Skeletal muscle tissue (tissue), 4 donors: ENCODE data around the gene DDRGK1. TPM values are rescaled to one million over a fixed set of nuclear protein-coding genes. Genes with fewer than 3 reads are reported as not detected.

ENCODE experiments used
- H3K27ac ChIP-seq: one replicate; pipeline ENCODE4 v1.7.0; 2013; ENCODE audit warnings: mild to moderate bottlenecking, low read depth, low read length, inconsistent platforms
- H3K27me3 ChIP-seq, 3 donors: one replicate each; pipeline ENCODE4 v1.7.0; 2013; ENCODE audit warnings: low read length in 3 of 3; ENCODE audit not compliant: control insufficient read depth in 3 of 3, insufficient read depth in 3 of 3
- H3K36me3 ChIP-seq, 3 donors: one replicate each; pipeline ENCODE4 v1.7.0; 2013; ENCODE audit warnings: low read length in 3 of 3; ENCODE audit not compliant: control insufficient read depth in 3 of 3, insufficient read depth in 3 of 3
- H3K4me1 ChIP-seq, 3 donors: one replicate each; pipeline ENCODE4 v1.7.0; 2013; ENCODE audit warnings: low read length in 3 of 3, mild to moderate bottlenecking in 3 of 3; ENCODE audit not compliant: control insufficient read depth in 3 of 3, insufficient read depth in 3 of 3
- H3K4me3 ChIP-seq, 3 donors: one replicate each; pipeline ENCODE4 v1.7.0; 2013; ENCODE audit warnings: low read length in 3 of 3
- H3K9ac ChIP-seq, 3 donors: one replicate each; pipeline ENCODE4 v1.7.0; 2013; ENCODE audit warnings: low read length in 3 of 3, mild to moderate bottlenecking in 3 of 3, moderate library complexity in 2 of 3, low read depth in 1 of 3
- H3K9me3 ChIP-seq, 3 donors: one replicate each; pipeline ENCODE4 v1.7.0; 2013; ENCODE audit warnings: low read length in 3 of 3; ENCODE audit not compliant: control insufficient read depth in 3 of 3
- total RNA-seq: library from RNA; depleted of rRNA; stranded (reverse); fragments of >200 nt; gene quantifications from one replicate; pipeline ENCODE4 v1.2.3, GENCODE V29; 2014
- donor health status: Osteomylitis.

Gene DDRGK1
- total RNA-seq, 1 donor from 2014 or later = 20.4 TPM

DNA sequence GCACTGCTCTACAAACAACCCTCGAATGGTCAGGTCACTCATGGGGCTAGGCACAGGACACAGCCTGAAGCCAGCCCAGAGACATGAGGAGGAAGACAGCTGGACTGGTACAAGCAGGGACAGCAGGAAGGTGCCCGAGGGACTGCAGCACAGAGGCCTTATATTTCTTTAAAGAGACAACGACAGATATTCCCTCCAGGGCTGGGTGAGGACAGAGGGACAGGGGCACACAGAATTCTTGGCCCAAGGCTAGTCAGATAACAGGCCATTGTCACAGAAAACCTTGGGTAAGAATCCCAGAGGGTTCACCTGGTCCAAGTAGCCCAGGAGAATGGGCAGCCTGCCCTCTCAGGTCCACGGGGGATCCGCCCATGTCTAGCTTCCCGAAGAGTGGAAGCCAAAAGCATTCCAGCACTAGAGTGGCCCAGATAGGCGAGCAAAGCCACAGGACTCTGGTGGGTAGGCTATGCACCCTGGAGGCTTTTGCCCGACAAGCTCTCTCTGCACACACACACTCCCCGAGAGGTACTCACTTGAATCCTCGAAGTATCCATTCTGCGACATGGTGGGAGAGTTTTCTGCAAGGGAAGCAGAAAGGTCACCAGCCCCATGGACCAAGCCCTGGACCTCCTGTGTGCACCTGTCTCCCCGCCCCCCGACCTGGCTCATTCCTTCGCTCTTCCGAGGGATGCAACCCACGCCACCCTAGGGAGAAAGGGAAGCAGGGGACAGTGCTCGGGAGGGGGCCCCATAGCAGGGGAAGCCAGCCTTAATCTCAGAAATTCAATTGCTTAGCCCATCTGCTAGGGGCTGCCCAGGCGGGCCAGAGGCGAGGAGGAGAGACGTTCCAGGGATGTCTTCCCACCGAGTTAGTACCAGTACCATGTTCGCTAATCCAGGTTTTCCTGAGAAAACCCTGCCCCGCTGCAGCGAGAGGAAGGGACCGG lies 32.8 kb upstream of the DDRGK1 start:
- H3K9me3 ChIP-seq = no peaks in the 10 kb centered on the region
- H3K27me3 ChIP-seq = peaks cover 25 to 59% (median 42%) of the 10 kb centered on the region in 3 donors
- no peaks in the 10 kb centered on the region for H3K36me3 ChIP-seq
- H3K9ac ChIP-seq = no peak overlapping the region
- peaks cover 9 to 16% (median 10%) of the 10 kb centered on the region in 3 donors for H3K4me1 ChIP-seq
- H3K4me3 ChIP-seq = no peak overlapping the region
- H3K27ac ChIP-seq = no peak overlapping the region

DNA sequence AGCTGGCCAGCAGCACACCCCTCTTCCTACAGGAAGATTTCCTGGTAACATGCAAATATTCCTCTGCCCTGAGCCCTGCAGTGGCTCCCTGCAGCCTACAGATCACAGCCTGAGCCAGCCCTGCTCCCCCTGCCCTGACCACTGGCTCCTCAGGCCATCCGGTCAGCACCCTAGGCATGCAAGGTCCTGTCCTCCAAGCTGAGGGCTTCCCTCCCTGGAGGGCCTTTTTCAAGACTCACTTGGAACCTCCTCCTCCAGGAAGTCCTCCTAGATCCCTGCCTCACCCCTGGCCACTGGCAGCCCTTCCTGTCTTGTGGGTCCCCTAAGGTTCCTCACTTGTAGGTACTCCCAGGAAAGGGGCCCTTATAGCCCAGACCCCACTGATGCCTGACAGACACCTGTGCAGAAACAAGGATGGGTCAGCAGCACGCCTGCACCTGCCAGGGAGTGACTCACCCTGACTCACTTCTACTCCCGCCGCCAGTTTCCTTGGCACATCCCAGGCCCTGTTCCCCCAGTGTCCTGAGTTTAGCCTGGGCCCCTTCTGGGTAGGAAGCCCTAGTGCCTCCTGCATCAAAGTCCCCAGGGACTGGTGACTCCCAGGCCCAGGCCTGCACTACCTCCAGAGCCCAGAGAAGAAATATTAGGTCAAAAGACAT lies 31.3 kb upstream of the DDRGK1 start:
- no peak overlapping the region for H3K27ac ChIP-seq
- H3K27me3 ChIP-seq = peaks cover 25 to 55% (median 38%) of the 10 kb centered on the region in 3 donors
- H3K9me3 ChIP-seq = no peaks in the 10 kb centered on the region
- H3K4me1 ChIP-seq = peaks cover 9 to 16% (median 10%) of the 10 kb centered on the region in 3 donors
- no peak overlapping the region for H3K4me3 ChIP-seq
- no peaks in the 10 kb centered on the region for H3K36me3 ChIP-seq
- no peak overlapping the region for H3K9ac ChIP-seq

DNA sequence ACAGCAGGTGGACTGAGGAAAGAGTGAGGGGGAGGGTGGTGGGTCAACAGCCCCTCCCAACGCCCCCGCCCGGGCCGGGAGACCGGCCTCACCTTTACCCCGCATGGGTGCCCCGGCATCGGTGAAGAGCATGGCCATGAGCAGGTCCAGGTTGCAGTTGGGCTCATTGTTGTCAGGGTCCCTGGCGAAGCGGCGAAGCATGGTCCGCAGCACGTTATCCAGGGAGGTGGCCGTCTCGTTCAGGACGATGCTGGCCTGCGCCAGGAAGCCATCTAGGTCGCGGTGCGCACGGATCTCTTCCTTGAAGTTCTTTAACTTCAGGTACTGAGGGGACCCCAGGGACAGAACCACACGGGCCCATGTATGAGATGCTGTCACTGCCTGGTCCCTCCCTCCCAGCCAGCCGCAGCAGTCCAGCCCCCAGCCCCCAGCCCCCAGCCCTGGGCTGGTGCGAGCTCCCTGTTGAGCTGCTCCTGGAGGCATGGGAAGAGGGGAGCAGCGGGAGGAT lies 29.6 kb upstream of the DDRGK1 start:
- no peaks in the 10 kb centered on the region for H3K9me3 ChIP-seq
- H3K27me3 ChIP-seq = peaks cover 17 to 38% (median 22%) of the 10 kb centered on the region in 3 donors
- H3K4me3 ChIP-seq = no peak overlapping the region
- no peak overlapping the region for H3K27ac ChIP-seq
- no peak overlapping the region for H3K9ac ChIP-seq
- H3K36me3 ChIP-seq = no peaks in the 10 kb centered on the region
- H3K4me1 ChIP-seq = peaks cover 0 to 8% (median 4%) of the 10 kb centered on the region in 3 donors

DNA sequence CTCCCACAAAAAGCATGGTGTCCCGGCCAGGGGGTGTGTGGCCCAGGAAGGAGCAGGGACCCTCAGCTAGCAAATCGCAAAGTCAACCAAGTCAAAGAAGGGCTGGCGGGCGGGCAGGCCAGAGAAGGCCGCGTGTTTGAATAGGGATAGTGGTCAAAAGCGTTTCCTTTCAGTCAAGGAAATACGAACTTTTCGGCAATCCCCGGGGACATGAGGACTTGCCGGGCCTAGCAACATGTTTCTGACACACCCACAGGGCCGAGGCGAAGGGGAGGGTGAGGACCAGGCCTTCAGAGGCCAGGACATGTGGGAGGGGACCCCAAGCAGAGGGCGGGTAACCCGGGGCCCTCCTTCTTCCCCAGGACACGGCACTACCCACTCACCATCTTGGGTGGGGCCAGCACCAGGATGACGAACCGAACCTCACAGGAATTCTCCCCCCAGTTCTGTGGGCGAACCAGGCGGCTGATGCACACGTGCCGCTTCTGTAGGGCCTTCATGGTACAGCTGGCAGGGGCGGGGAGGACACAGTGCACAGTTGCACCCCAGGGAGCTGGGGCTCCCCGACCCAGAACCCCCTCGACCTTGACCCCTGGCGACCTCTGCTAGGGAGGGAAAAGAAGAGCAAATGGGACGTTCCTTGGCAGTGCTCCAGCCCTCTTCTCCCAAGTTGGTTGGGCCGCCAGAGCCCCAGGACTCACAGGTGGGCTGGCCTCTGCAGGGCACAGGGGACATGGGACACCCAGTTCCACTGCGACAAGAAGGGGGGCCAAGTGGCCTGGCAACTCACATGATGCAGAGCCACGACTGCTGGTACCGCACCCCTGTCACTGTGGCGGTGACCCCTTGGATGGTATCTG lies 28.9 kb upstream of the DDRGK1 start:
- no peaks in the 10 kb centered on the region for H3K36me3 ChIP-seq
- H3K27ac ChIP-seq = no peak overlapping the region
- H3K9me3 ChIP-seq = no peaks in the 10 kb centered on the region
- no peak overlapping the region for H3K4me3 ChIP-seq
- peaks cover 17 to 31% (median 22%) of the 10 kb centered on the region in 3 donors for H3K27me3 ChIP-seq
- peaks cover 0 to 6% (median 4%) of the 10 kb centered on the region in 3 donors for H3K4me1 ChIP-seq
- H3K9ac ChIP-seq = no peak overlapping the region

GRCh38 chr20:3231889-3232588 lies 27.6 kb upstream of the DDRGK1 start:
- Histone ChIP-seq H3K9ac (no peak overlapping the region), H3K27me3 (peaks cover 9 to 18% (median 12%) of the 10 kb centered on the region in 3 donors), H3K27ac (no peak overlapping the region), H3K4me3 (no peak overlapping the region), H3K36me3 (no peaks in the 10 kb centered on the region), H3K9me3 (no peaks in the 10 kb centered on the region), H3K4me1 (no peaks in the 10 kb centered on the region)

- peaks cover 4 to 13% (median 10%) of the 10 kb centered on the region in 3 donors for H3K27me3 ChIP-seq
- no peak overlapping the region for H3K27ac ChIP-seq
- H3K9me3 ChIP-seq = no peaks in the 10 kb centered on the region
- H3K36me3 ChIP-seq = peaks cover 0 to 4% (median 0%) of the 10 kb centered on the region in 3 donors
- no peak overlapping the region for H3K4me3 ChIP-seq
- H3K4me1 ChIP-seq = no peaks in the 10 kb centered on the region
- no peak overlapping the region for H3K9ac ChIP-seq
Measured at GRCh38 chr20:3231116-3231515, 26.6 kb upstream of the DDRGK1 start.

DNA sequence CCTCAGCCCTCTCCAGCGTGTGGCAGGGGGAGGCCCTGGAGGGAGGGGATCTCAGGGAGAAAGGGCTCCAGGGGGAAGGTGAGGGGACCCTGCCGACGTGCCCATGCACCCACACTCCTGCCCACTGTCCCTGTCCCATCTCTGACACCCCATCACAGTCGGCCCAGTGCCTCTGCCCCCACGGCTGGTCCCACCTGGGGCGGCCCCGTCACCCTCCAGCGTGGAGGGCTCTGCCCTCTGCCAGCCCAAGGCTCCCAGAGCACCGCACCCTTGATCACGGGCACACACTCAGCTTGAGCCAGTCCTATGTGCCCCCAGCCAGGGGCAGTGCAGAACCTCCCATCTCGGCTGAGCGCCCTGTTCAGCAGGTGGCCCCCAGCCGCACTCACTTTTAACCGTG lies 25.3 kb upstream of the DDRGK1 start:
- no peak overlapping the region for H3K4me3 ChIP-seq
- H3K9me3 ChIP-seq = no peaks in the 10 kb centered on the region
- H3K27me3 ChIP-seq = peaks cover under 1 to 2% (median under 1%) of the 10 kb centered on the region in 3 donors
- H3K36me3 ChIP-seq = peaks cover 0 to 4% (median 0%) of the 10 kb centered on the region in 3 donors
- H3K27ac ChIP-seq = no peak overlapping the region
- no peak overlapping the region for H3K9ac ChIP-seq
- no peaks in the 10 kb centered on the region for H3K4me1 ChIP-seq

DNA sequence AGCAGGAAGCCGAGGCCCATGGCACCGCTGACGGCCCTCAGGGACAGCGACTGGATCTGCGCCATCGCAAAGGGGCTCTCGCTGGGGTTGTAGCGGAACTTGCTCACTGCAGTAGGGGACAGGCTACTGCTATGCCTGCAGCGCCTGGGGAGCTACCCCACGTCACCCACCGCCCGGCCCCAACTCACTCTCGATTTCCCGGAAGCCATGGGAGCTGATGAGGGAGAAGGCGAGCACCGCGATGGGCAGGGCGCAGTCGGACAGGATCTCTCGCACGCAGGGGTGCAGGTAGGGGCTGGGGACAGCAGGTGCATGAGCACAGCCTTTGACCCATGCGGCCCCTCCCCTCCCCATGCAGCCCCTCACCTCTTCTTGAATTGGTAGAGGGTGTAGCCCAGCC lies 24.7 kb upstream of the DDRGK1 start:
- Histone ChIP-seq H3K27ac (no peak overlapping the region), H3K4me3 (no peak overlapping the region), H3K4me1 (no peaks in the 10 kb centered on the region), H3K9me3 (no peaks in the 10 kb centered on the region), H3K9ac (no peak overlapping the region), H3K27me3 (no peaks in the 10 kb centered on the region), H3K36me3 (peaks cover 0 to 4% (median 0%) of the 10 kb centered on the region in 3 donors)

- H3K9me3 ChIP-seq = no peaks in the 10 kb centered on the region
- H3K9ac ChIP-seq = no peak overlapping the region
- no peak overlapping the region for H3K27ac ChIP-seq
- peaks cover 0 to 4% (median 0%) of the 10 kb centered on the region in 3 donors for H3K36me3 ChIP-seq
- peaks cover 4 to 5% (median 4%) of the 10 kb centered on the region in 3 donors for H3K4me1 ChIP-seq
- no peak overlapping the region for H3K4me3 ChIP-seq
- no peaks in the 10 kb centered on the region for H3K27me3 ChIP-seq
Measured at GRCh38 chr20:3228750-3229032, 24.2 kb upstream of the DDRGK1 start.
